ENCODE results near the gene PPP2R3B. TPM values are rescaled to one million over a fixed set of nuclear protein-coding genes. Genes with fewer than 3 reads are reported as not detected.

The PPP2R3B gene
- total and polyA plus RNA-seq, 2 of the 4 experiments (the other 2 are of a cell fraction), result 13.2 to 13.3 TPM

DNA sequence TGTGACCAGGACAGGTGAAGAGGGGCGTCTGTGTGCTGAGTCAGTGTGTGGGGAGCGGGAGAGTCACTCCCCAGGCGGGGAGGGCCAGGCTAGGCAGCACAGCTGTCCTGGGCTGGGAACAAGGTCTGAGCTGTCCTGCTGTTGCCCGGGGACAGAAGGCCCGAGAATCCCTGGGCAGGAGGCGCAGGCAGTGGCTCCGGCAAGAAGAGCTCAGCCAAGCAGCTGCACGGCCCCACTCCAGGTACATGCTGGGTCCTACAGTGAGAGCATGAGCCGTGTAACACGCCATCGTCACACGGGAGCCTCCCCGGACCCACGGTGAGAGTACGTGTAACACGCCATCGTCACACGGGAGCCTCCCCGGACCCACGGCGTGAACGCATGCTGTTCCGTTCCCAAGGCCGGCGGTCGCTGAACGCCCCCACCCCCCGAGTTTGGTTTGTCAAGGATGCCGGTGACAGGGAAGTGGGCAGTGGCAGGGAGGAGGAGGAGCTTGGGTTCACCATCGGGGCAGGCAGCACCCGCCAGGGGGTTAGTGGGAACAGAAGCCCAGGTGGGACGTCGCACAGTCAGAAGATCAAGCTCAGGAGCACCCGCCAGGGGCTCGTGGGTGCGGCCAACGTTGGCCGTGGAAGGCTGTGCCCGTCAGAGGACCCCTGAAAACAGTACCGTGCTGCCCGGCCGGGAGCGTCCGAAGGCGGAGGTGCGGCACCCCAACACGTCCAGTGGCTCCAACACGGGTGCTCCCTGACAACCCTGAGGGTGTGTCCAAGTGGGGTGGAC lies 15.6 kb downstream of the PPP2R3B start:
- no peak overlapping the region for H2AK9ac ChIP-seq (replicated peaks; ENCODE audit: low read depth, low read length, poor library complexity)
- H2AK5ac ChIP-seq (ENCODE audit: low read depth, low read length), result no peak overlapping the region
- no peak overlapping the region for H3K56ac ChIP-seq (ENCODE audit: extremely low read depth, insufficient read depth, low read length)
- 0 out of 2 replicates have a peak, but pooled peaks cover 2% of the 10 kb centered on the region for H3K9me3 ChIP-seq (ENCODE audit: control insufficient read depth, insufficient read depth, low read length)
- WGBS, 2 experiments (ENCODE audit: extremely low coverage in 2 of 2, insufficient read length in 1 of 2), result 90% methylated on average over 17 of the region's 48 CpGs; no CpG with 5 or more reads in 1 of the 2 experiments
- H4K8ac ChIP-seq (ENCODE audit: low read depth in 2 of 2, low read length in 2 of 2), result no peak overlapping the region
- CTCF ChIA-PET, result no interaction called here
- DNase-seq (no peak), ATAC-seq (ENCODE audit: low read depth) (no peak)
- no peak overlapping the region for H3K4ac ChIP-seq (ENCODE audit: low read depth, low read length)
- dilution Hi-C loops (cut with HindIII; ENCODE audit: low sequenced_read_pairs, unreplicated experiment) (no loop called here), in situ Hi-C loops (cut with MboI; ENCODE audit: low sequenced_read_pairs) (no loop called here), intact Hi-C loops (cut with micrococcal nuclease) (no loop called here)
- H2AFZ ChIP-seq (replicated peaks; ENCODE audit: low read length, poor library complexity), result no peak overlapping the region
- no peak overlapping the region for H3K4me3 ChIP-seq (ENCODE audit: insufficient read depth, low read depth, low read length)
- H3K23ac ChIP-seq (ENCODE audit: low read depth, low read length), result no peak overlapping the region
- H3K9me1 ChIP-seq (ENCODE audit: insufficient read depth, low read length), result no peaks in the 10 kb centered on the region
- no peak overlapping the region for H2BK15ac ChIP-seq (ENCODE audit: low read depth, low read length)
- H3K18ac ChIP-seq (ENCODE audit: low read depth, low read length), result no peak overlapping the region
- H3K4me1 ChIP-seq (ENCODE audit: control insufficient read depth, insufficient read depth, low read length), result peaks cover 8% of the 10 kb centered on the region
- no peak overlapping the region for H2BK5ac ChIP-seq (ENCODE audit: low read depth, low read length, poor library complexity, severe bottlenecking)
- H3K27me3 ChIP-seq (ENCODE audit: control insufficient read depth, insufficient read depth, low read length), result peaks cover 5% of the 10 kb centered on the region; the same call in 1 of the 2 replicates
- H3K14ac ChIP-seq (replicated peaks; ENCODE audit: low read depth, low read length), result no peak overlapping the region
- no peak overlapping the region for H4K91ac ChIP-seq (ENCODE audit: insufficient read depth, low read depth, low read length)
- no TSS peak for BruUV-seq (replicated peaks)
- no peak overlapping the region for H3K4me2 ChIP-seq (ENCODE audit: low read depth, low read length)
- H2BK120ac ChIP-seq (ENCODE audit: low read depth, low read length), result no peak overlapping the region
- POLR2A ChIA-PET (ENCODE audit: unreplicated experiment), result no interaction called here
- H3K27ac ChIP-seq (ENCODE audit: insufficient read depth, low read length), result no peak overlapping the region
- H3K9ac ChIP-seq (ENCODE audit: low read depth, low read length), result no peak overlapping the region
- no peaks in the 10 kb centered on the region; a peak in 1 of 4 replicates for H3K79me1 ChIP-seq (ENCODE audit: low read depth in 1 of 2, low read length in 2 of 2)
- no peaks in the 10 kb centered on the region for H3K36me3 ChIP-seq (ENCODE audit: control insufficient read depth, insufficient read depth, low read length)
- no peak for TF ChIP-seq NFE2L2 (IDR thresholded peaks at IDR 0.05; ENCODE audit: low read depth, low read length)
- TF ChIP-seq CEBPB (IDR thresholded peaks at IDR 0.05; ENCODE audit: low read depth, low read length), result no peak
- no peak for TF ChIP-seq RFX5 (IDR thresholded peaks at IDR 0.05; ENCODE audit: low read depth, low read length)
- TF ChIP-seq RCOR1 (IDR thresholded peaks at IDR 0.05; ENCODE audit: insufficient replicate concordance, low read length), result no peak
- no peak for TF ChIP-seq RAD21 (IDR thresholded peaks at IDR 0.05; ENCODE audit: low read length)
- TF ChIP-seq SMC3 (IDR thresholded peaks at IDR 0.05; ENCODE audit: low read depth, low read length), result no peak
- TF ChIP-seq, protein P1, sequence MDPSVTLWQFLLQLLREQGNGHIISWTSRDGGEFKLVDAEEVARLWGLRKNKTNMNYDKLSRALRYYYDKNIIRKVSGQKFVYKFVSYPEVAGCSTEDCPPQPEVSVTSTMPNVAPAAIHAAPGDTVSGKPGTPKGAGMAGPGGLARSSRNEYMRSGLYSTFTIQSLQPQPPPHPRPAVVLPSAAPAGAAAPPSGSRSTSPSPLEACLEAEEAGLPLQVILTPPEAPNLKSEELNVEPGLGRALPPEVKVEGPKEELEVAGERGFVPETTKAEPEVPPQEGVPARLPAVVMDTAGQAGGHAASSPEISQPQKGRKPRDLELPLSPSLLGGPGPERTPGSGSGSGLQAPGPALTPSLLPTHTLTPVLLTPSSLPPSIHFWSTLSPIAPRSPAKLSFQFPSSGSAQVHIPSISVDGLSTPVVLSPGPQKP (IDR thresholded peaks at IDR 0.05; ENCODE audit: borderline replicate concordance, low read depth, low read length), result no peak
- TF ChIP-seq CHD1 (IDR thresholded peaks at IDR 0.05; ENCODE audit: low read depth, low read length), result no peak
- TF ChIP-seq POLR2A (IDR thresholded peaks at IDR 0.05; ENCODE audit: low read depth, low read length), result no peak
- no peak for TF ChIP-seq MAZ (IDR thresholded peaks at IDR 0.05; ENCODE audit: borderline replicate concordance, low read depth, low read length)
- TF ChIP-seq, protein P2, sequence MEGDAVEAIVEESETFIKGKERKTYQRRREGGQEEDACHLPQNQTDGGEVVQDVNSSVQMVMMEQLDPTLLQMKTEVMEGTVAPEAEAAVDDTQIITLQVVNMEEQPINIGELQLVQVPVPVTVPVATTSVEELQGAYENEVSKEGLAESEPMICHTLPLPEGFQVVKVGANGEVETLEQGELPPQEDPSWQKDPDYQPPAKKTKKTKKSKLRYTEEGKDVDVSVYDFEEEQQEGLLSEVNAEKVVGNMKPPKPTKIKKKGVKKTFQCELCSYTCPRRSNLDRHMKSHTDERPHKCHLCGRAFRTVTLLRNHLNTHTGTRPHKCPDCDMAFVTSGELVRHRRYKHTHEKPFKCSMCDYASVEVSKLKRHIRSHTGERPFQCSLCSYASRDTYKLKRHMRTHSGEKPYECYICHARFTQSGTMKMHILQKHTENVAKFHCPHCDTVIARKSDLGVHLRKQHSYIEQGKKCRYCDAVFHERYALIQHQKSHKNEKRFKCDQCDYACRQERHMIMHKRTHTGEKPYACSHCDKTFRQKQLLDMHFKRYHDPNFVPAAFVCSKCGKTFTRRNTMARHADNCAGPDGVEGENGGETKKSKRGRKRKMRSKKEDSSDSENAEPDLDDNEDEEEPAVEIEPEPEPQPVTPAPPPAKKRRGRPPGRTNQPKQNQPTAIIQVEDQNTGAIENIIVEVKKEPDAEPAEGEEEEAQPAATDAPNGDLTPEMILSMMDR (conservative IDR thresholded peaks at IDR 0.05; ENCODE audit: low read depth, low read length), result no peak
- no peak for TF ChIP-seq MAFK (IDR thresholded peaks at IDR 0.05; ENCODE audit: low read depth, low read length)
- no peak for TF ChIP-seq BHLHE40 (IDR thresholded peaks at IDR 0.05; ENCODE audit: low read depth, low read length)
- TF ChIP-seq FOS (IDR thresholded peaks at IDR 0.05; ENCODE audit: low read depth, low read length), result no peak
- no peak overlapping the region for H4K5ac ChIP-seq (ENCODE audit: low read depth, low read length)
- peaks cover 21% of the 10 kb centered on the region for H4K20me1 ChIP-seq (ENCODE audit: insufficient read depth, low read length)
- no peak overlapping the region for H2BK20ac ChIP-seq (ENCODE audit: low read depth, low read length)
